ENCODE data around the gene FGD6.
A peak's percentile ranks its signal among the peaks of the same experiment; 100 is the strongest.
"Not testable (repeated sequence)": the region's sequence is repeated elsewhere in the genome, so short reads cannot be mapped to it uniquely, and the experiment has no call there.

FGD6 gene

DNA sequence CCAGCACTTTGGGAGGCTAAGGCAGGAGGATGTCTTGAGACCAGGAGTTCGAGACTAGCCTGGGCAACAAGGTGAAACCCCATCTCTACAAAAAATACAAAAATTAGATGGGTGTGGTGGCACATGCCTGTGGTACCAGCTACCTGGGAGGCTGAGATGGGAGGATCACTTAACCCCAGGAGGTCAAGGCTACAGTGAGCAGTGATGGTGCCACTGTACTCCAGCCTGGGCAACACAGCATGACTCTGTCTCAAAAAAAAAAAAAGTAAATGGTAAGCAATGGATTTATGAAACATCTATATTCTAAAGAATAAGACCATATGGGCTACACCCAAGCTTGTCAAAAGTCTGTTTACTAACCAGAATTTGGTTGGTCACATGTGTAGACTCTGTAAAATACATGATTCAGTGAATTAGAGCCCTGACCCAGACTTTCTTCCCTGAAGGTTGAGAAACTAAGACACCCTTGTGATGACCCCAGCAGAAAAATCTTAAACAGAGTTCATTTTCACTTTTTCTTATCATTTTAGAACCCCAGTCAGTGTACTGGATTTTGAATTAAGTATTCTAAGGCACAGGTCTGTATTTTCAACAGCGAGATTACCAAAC, 12.1 kb downstream of the FGD6 start:
- DNase-seq (ENCODE audit: low read depth in 2 of 2) = no peak

DNA sequence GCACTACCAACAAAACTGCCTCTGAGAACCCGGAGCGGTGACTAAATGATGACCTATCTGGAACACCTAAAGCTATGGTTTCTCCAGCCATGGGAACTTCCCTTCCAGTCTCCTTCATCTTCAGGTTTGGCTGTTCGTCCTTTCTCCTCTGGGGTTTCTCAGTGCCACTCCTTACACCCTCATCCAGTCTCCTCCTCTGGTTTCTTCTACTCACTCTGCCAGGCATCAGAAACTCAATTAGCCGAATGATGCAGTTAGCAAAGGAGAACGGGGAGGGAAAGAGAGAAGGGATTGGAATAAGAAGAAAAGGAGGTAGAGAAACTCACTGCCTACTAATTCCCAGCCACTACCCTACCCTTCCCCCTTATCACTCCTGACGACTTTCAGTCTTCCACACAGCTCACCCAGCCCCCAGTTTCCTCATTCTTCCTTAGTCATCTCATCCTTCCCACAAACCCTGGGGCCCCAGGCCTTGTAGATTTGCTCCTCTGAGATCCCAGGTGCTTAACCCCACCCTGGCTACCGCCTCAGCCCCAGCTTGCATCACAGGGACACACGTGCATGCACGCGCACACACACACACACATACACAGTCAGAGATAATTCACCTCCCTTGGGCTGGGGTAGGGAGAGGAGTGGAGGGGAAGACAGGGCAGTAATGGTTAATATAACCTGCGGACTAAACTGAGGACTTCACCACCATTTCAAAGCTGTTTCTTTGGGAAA, 13.0 kb downstream of the FGD6 start:
- DNase-seq (ENCODE audit: low read depth in 2 of 2) = peak; percentile 74 to 76

- no peak for DNase-seq (ENCODE audit: low read depth in 2 of 2)
These were observed 13.7 kb downstream of the FGD6 start for GRCh38 chr12:95203487-95204030.

DNA sequence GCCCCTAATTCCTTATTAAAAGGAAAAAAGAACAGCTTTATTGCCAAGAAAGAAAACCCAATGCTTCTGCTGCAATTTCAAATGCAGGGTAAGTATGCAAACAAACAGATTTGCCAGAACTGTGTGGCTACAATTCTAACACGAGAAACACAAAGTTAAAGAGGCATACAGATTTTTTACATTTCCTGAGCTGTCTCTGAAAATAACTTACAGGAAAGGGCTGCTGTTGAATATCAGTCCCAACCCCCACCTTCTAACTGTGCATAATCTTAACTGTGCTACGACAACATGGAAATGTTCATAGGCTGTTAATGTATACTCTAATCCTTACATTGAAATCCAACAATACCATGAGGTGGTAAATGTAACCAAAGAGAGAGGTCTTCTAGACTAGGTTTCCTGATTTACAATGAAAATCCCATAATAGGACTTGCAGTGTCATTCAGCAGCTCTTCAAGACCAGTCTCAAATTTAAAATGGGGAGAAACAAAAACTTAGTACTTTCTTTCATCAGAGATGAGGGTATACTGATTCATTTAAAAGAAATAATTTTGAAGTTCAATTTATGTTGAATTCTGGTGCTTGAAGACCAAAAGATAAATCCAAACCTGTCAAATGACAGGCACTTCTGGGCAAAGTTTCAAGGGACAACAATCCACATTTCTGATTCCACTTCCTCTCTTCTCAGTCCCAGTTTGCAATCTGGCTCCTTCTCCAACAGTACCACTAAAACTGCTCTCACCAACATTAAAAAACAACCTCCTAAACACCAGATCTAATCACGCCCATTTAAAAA, 14.4 kb downstream of the FGD6 start:
- DNase-seq (ENCODE audit: low read depth in 2 of 2) = peak in 1 of 2 experiments; percentile 25

GRCh38 chr12:95201056-95201670, 16.1 kb downstream of the FGD6 start:
- peak in 1 of 2 experiments; percentile 46 for DNase-seq (ENCODE audit: low read depth in 2 of 2)

DNA sequence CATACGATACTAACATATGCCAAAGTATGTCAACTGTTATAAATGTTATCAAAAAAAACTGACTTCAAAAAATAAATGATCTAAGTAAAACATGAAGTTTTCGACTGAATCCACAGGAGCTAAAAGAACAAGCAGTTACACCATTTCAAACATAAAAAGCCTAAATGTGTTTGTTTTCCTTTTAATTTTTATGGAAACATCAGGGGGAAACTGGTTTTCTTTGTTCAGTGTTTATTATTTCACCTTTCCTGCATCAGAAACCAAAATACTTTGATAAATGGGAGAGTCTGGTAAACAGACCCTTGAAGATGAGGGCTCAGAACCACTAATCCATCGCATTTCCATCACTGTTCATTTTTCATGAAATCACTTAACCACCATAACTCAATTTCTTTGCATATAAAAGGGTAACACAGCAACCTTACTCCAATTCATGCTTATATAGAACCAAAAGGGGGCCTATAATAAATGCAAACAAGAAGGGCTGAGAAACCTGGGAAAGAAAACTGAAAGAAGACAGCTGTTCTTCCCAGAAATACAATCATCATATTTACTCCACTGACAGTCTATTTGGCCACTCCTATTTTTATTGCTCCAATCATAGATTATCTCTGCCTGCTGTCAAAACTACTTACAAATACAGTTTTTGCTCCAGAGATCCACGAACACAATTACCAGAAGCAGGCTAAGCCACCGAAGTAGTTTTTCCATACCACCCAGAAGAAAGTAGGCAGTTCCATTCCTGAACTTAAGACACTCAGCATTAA, 17.0 kb downstream of the FGD6 start:
- DNase-seq (ENCODE audit: low read depth in 2 of 2) = no peak

DNA sequence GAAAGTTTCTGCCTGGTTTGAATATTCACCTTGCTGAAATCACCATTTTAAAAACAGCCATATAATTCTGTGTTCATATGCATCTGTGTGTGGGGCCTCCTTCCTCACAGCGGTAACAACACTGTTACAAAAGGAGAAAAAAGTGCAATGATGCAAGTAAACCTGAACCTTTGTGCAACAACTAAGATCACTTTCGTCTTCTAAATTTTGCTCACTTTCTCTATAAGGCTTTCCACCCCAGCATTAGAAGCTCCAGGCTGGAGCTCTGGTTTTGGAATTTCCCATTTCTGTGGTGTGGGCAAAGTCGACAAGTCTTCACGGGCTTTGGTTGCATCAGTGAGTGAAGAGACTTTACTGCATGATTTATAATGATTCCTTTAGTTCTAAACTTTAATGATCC, 18.4 kb downstream of the FGD6 start:
- DNase-seq (ENCODE audit: low read depth in 2 of 2) = no peak

- no peak for DNase-seq (ENCODE audit: low read depth in 2 of 2)
These were observed 19.6 kb downstream of the FGD6 start for GRCh38 chr12:95197636-95198035.

DNA sequence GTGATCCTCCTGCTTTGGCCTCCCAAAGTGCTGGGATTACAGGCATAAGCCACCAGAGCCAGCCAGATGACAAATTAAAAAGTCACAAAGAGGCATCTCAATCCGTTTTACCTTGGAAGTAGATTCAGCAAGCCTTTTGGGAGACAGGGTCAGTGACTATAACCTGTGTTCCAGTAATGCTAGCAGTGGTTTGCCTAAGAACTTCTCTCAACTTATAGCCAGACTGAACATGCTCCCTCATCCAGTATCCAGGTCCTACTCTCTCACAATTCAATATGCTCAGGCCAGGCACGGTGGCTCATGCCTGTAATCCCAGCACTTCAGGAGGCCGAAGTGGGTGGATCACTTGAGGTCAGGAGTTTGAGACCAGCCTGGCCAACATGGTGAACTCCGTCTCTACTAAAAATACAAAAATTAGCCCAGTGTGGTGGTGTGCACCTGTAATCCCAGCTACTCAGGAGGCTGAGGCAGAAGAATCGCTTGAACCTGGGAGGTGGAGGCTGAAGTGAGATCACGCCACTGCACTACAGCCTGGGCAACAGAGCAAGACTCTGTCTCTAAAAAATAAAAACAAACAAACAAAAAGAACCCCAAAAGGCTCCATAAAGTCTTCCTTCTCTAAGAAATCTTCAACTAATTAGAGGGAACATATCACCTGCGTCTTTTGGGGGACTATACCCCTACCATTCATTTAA, 20.2 kb downstream of the FGD6 start:
- not testable (repeated sequence) for DNase-seq (ENCODE audit: low read depth in 2 of 2)

- no peak for DNase-seq (ENCODE audit: low read depth in 2 of 2)
These were observed 22.1 kb downstream of the FGD6 start for GRCh38 chr12:95195122-95195521.

- no peak for DNase-seq (ENCODE audit: low read depth in 2 of 2)
These were observed 24.1 kb downstream of the FGD6 start for GRCh38 chr12:95193139-95193538.

DNA sequence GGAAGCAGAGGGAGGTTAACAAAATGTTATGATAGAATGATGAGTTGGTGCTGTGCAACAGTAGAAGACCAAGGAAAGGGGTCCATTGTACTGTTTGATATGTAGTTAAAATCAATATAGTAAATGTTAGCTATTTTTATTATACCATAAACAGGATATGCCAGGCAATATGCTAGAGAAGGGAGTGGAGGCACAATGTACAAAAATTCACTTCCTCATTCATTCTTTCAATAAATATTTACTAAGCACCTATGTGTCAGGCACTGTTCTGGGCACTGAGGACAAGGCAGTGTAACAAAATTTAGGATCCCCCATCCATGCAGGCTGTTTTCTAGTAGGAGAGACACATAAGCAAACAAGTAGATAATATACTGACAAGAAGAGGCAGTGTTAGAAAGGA, 25.0 kb downstream of the FGD6 start:
- DNase-seq (ENCODE audit: low read depth in 2 of 2) = no peak

- no peak for DNase-seq (ENCODE audit: low read depth in 2 of 2)
These were observed 26.1 kb downstream of the FGD6 start for GRCh38 chr12:95191060-95191696.

- no peak for DNase-seq (ENCODE audit: low read depth in 2 of 2)
These were observed 29.3 kb downstream of the FGD6 start for GRCh38 chr12:95187865-95188415.

DNA sequence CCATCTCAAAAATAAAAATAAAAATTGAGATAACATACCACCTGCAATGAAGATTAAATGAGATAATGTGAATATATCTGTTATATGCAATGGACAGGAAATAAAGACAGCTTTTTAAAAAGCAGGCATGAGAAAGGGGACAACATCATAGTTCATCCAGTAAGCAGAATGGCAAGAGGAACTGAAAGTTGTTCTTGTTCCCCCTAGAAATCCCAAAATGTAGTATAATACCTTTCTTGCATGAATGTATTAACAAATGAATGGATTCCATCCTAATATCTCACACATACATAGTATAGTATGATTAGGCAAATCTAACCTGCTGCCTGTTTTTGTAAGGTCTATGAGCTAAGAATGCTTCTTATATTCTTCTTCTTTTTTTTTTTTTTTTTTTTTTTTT, 31.4 kb downstream of the FGD6 start:
- no peak for DNase-seq (ENCODE audit: low read depth in 2 of 2)

GRCh38 chr12:95185072-95185471, 32.2 kb downstream of the FGD6 start:
- no peak for DNase-seq (ENCODE audit: low read depth in 2 of 2)

GRCh38 chr12:95184121-95184520, 33.1 kb downstream of the FGD6 start:
- no peak for DNase-seq (ENCODE audit: low read depth in 2 of 2)

GRCh38 chr12:95182868-95183415, 34.3 kb downstream of the FGD6 start:
- peak in 1 of 2 experiments; percentile 39 for DNase-seq (ENCODE audit: low read depth in 2 of 2)

GRCh38 chr12:95181103-95181502, 36.2 kb downstream of the FGD6 start:
- no peak for DNase-seq (ENCODE audit: low read depth in 2 of 2)

- DNase-seq (ENCODE audit: low read depth in 2 of 2) = no peak
These were observed 38.3 kb downstream of the FGD6 start for GRCh38 chr12:95179011-95179410.

Data from fibroblast of skin of left biceps (primary cell).